ENCODE measurements around the gene TDRD12.

DNA sequence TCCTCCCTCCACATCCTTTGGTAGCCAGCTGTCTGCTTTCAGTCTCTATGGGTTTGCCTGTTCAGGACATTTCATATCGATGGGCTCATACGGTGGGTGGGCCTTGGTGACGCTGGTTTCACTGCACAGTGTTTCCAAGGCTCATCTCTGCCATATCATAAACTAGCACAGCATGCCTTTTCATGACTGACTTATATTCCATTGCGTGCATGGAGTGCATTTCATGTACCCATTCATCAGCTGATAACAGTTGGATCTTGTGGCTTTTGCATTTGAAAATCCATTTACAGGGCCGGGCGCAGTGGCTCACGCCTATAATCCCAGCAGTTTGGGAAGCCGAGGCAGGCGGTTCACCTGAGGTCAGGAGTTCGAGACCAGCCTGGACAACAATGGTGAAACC is 69.9 kb downstream of the TDRD12 start:
- TF ChIP-seq YY1 (tag by site-specific recombination; IDR thresholded peaks at IDR 0.05) (no peak), ZNF776 (tag by site-specific recombination; IDR thresholded peaks at IDR 0.05; ENCODE audit: borderline replicate concordance) (no peak), ZNF354C (tag by site-specific recombination; IDR thresholded peaks at IDR 0.05; ENCODE audit: borderline replicate concordance, low read depth) (no peak), ZNF610 (tag by site-specific recombination; IDR thresholded peaks at IDR 0.05; ENCODE audit: borderline replicate concordance) (no peak), ZNF843 (tag by site-specific recombination; IDR thresholded peaks at IDR 0.05) (no peak), ZNF146 (tag by site-specific recombination; IDR thresholded peaks at IDR 0.05) (peak; percentile 94), ZNF157 (tag by site-specific recombination; IDR thresholded peaks at IDR 0.05) (no peak), ZBTB7A (tag by site-specific recombination; IDR thresholded peaks at IDR 0.05; ENCODE audit: low read depth) (no peak), ZNF777 (tag by site-specific recombination; IDR thresholded peaks at IDR 0.05; ENCODE audit: borderline replicate concordance) (no peak)
- TF ChIP-seq, protein P1, sequence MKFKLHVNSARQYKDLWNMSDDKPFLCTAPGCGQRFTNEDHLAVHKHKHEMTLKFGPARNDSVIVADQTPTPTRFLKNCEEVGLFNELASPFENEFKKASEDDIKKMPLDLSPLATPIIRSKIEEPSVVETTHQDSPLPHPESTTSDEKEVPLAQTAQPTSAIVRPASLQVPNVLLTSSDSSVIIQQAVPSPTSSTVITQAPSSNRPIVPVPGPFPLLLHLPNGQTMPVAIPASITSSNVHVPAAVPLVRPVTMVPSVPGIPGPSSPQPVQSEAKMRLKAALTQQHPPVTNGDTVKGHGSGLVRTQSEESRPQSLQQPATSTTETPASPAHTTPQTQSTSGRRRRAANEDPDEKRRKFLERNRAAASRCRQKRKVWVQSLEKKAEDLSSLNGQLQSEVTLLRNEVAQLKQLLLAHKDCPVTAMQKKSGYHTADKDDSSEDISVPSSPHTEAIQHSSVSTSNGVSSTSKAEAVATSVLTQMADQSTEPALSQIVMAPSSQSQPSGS (tag by site-specific recombination; IDR thresholded peaks at IDR 0.05; ENCODE audit: low read depth) = no peak
- TF ChIP-seq, protein P2, sequence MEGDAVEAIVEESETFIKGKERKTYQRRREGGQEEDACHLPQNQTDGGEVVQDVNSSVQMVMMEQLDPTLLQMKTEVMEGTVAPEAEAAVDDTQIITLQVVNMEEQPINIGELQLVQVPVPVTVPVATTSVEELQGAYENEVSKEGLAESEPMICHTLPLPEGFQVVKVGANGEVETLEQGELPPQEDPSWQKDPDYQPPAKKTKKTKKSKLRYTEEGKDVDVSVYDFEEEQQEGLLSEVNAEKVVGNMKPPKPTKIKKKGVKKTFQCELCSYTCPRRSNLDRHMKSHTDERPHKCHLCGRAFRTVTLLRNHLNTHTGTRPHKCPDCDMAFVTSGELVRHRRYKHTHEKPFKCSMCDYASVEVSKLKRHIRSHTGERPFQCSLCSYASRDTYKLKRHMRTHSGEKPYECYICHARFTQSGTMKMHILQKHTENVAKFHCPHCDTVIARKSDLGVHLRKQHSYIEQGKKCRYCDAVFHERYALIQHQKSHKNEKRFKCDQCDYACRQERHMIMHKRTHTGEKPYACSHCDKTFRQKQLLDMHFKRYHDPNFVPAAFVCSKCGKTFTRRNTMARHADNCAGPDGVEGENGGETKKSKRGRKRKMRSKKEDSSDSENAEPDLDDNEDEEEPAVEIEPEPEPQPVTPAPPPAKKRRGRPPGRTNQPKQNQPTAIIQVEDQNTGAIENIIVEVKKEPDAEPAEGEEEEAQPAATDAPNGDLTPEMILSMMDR (tag by site-specific recombination; IDR thresholded peaks at IDR 0.05) = no peak
- TF ChIP-seq, protein P3, sequence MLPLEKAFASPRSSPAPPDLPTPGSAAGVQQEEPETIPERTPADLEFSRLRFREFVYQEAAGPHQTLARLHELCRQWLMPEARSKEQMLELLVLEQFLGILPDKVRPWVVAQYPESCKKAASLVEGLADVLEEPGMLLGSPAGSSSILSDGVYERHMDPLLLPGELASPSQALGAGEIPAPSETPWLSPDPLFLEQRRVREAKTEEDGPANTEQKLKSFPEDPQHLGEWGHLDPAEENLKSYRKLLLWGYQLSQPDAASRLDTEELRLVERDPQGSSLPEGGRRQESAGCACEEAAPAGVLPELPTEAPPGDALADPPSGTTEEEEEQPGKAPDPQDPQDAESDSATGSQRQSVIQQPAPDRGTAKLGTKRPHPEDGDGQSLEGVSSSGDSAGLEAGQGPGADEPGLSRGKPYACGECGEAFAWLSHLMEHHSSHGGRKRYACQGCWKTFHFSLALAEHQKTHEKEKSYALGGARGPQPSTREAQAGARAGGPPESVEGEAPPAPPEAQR (tag by site-specific recombination; IDR thresholded peaks at IDR 0.05) = no peak
- TF ChIP-seq, protein P4, sequence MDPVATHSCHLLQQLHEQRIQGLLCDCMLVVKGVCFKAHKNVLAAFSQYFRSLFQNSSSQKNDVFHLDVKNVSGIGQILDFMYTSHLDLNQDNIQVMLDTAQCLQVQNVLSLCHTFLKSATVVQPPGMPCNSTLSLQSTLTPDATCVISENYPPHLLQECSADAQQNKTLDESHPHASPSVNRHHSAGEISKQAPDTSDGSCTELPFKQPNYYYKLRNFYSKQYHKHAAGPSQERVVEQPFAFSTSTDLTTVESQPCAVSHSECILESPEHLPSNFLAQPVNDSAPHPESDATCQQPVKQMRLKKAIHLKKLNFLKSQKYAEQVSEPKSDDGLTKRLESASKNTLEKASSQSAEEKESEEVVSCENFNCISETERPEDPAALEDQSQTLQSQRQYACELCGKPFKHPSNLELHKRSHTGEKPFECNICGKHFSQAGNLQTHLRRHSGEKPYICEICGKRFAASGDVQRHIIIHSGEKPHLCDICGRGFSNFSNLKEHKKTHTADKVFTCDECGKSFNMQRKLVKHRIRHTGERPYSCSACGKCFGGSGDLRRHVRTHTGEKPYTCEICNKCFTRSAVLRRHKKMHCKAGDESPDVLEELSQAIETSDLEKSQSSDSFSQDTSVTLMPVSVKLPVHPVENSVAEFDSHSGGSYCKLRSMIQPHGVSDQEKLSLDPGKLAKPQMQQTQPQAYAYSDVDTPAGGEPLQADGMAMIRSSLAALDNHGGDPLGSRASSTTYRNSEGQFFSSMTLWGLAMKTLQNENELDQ (tag by site-specific recombination; IDR thresholded peaks at IDR 0.05; ENCODE audit: low read depth) = no peak
- TF ChIP-seq, protein P5, sequence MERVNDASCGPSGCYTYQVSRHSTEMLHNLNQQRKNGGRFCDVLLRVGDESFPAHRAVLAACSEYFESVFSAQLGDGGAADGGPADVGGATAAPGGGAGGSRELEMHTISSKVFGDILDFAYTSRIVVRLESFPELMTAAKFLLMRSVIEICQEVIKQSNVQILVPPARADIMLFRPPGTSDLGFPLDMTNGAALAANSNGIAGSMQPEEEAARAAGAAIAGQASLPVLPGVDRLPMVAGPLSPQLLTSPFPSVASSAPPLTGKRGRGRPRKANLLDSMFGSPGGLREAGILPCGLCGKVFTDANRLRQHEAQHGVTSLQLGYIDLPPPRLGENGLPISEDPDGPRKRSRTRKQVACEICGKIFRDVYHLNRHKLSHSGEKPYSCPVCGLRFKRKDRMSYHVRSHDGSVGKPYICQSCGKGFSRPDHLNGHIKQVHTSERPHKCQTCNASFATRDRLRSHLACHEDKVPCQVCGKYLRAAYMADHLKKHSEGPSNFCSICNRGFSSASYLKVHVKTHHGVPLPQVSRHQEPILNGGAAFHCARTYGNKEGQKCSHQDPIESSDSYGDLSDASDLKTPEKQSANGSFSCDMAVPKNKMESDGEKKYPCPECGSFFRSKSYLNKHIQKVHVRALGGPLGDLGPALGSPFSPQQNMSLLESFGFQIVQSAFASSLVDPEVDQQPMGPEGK (tag by site-specific recombination; IDR thresholded peaks at IDR 0.05) = no peak
